RPMI7951 (cell line): ENCODE results near the gene NPIPA7. TPM values are rescaled to one million over a fixed set of nuclear protein-coding genes. Genes with fewer than 3 reads are reported as not detected.
"Not testable (repeated sequence)": the region's sequence is repeated elsewhere in the genome, so short reads cannot be mapped to it uniquely, and the experiment has no call there.

Experiments used
- DNase-seq: peaks from one replicate; pipeline ENCODE4 v3.0.0-alpha.2; 2012; ENCODE audit warnings: low read depth
- total RNA-seq: library from RNA; depleted of rRNA; stranded (reverse); fragments of >200 nt; shearing (Covaris generic); gene quantifications from 2 replicates; pipeline ENCODE4 v1.2.3, GENCODE V29; 2014; rRNA removed

NPIPA7 gene
- total RNA-seq, 1 experiment from 2014 or later, result 9.0 TPM

DNA sequence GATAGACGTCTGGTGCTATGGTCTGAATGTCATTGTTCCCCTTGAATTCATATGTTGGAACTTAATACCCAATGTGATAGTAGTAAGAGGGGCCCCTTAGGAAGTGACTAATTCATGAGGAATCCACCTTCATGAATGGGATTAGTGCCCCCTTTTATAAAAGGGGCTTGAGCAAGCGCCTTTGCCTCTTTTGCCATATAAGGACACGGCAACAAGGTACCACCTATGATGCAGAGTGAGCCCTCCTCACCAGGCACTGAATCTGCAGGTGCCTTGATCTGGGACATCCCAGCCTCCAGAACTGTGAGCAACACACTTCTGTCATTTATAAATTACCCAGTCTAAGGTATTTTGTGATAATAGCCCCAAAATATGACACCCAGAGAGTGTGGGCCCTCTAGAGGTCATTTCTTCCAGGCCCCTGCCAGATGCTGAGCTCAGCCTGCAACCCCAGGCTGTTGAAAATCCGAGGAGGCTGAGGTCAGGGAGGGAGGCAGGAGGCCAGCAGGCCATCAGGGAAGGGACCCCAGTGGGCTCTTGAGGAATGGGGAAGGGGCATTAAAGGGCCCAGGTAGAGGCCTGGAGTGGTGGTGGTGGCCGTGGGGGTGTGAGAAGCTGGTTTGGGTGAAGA lies 39.1 kb downstream of the NPIPA7 start:
- not testable (repeated sequence) for DNase-seq

- DNase-seq, result not testable (repeated sequence)
Observed at GRCh38 chr16:16420515-16420914, 41.6 kb downstream of the NPIPA7 start.

DNA sequence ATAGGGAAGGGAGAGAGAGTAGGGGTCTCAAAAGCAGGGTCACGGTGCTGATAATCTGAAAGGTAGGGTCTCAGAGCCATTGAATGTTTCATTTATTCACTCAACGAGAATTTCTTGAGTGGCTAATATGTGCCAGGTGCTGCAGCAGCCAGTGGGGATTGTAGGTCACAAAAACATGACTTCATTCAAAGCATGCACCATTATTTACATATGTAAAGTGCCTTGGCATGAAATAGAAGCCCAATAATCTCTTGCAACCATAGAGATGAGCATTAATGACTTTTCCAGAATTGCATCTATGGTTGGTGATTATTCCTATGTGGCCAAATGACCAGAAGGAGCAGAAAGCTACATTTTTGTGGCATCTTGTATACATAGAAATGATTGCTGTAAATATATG lies 46.2 kb downstream of the NPIPA7 start:
- DNase-seq, result not testable (repeated sequence)

DNA sequence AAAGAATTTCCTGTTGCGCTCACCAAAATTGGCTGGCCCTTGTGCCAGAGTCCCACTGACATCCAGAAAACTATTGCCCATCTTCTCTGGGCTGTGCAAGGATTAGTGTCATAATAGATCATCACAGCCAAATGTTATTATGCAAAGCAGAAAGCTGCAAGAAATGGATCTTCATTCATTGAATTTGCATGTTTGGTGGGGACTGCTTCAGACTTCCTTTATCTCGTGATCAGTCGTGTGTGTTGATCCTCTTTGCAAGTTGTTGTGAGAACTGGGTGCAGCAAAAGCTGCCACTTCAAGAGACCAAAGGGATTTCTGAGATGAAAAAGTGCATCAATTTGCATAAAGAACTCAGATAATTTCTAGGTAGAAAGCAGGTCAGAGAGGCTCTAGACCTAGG lies 52.2 kb downstream of the NPIPA7 start:
- DNase-seq, result not testable (repeated sequence)

DNA sequence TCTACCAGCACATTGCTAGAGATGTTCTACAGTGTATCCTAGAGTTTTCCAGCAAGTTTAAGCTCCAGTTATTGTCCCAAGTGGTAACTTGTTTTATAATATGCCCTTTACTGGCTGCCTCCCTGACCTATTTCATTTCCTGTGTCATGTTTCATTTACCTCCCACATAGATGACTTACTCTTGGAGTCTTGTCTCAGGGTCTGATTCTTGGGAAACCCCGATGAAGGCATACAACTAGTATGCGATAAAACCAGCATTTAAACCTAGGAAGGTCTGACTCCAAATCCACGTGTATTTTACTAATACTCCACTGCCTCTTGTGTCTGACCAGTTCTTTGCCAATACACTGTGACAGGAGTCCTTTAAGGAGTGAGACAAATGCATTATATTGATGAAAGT lies 55.8 kb downstream of the NPIPA7 start:
- DNase-seq, result not testable (repeated sequence)

DNA sequence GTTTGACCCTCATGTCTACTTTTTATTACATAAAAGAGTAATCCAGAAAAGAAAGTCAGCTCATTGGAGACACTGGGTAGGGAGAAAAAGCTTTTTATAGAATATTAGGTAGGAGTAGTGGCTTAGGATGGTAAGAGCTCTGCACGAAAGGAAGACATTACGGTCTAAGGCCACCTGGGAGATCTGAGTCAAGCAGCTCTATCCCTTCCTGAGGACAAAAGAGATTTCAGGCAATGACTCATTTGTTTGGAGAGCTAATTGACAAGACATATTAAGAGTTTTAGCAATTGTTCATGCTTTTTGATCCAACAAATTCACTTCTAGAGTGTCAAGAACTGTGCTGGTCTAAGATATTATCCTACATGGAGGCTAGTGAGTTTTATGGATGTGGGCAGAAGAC lies 62.5 kb downstream of the NPIPA7 start:
- DNase-seq, result not testable (repeated sequence)

Other genes with a start within 250 kb of the NPIPA7 start
- 1.7 and 4.0 TPM in 2 replicates for gene ABCC6, start 155.6 kb upstream of the NPIPA7 start, total RNA-seq
- 29.8 and 30.9 TPM in 2 replicates for gene NOMO3, start 146.6 kb upstream of the NPIPA7 start, total RNA-seq